Right lobe of liver (tissue), 4 donors: ENCODE data around the gene SLC38A2.

Experiments used
- POLR2A ChIP-seq: fragments of 450-650 bp; IDR thresholded peaks from one replicate; pipeline ENCODE4 v1.6.1; 2017; ENCODE audit warnings: antibody characterized with exemption, mild to moderate bottlenecking
- TF ChIP-seq, protein P1 (sequence below), 4 donors: fragments of 200-600 bp in 3 of 4; fragments of 450-650 bp in 1 of 4; IDR thresholded peaks; one replicate each; pipeline versions ENCODE4 v1.5.1 to v1.8.0; 2016 to 2022; ENCODE audit warnings: antibody characterized with exemption in 4 of 4, mild to moderate bottlenecking in 2 of 4
- donor health status: DM: no; HTN: no; CAD: no.
- donor health status: DM: no; HTN: no; CAD: no.
- donor health status: DM: no; HTN: yes; CAD: no.

DNA sequence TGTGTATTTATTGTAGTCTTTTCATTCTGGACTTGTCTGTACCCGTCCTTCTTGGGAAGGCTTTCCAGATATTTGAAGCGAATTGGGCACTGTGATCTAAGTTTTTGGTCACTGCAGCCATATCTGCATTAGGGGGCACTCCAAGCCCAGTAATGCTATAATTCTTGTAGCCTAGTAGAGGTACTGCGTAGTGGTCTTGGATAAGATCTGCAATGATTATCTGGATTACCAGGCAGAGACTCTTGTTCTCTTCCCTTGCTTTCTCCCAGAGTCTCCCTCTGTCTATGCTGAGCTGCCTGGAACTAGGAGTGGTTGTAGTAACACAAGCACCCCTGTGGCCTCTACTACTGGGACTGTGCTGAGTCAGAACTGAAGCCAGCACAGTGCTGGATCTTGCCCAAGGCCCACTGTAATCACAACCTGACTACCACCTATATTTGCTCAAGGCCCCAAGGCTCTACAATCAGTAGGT lies 30.0 kb downstream of the SLC38A2 start:
- TF ChIP-seq, protein P1, sequence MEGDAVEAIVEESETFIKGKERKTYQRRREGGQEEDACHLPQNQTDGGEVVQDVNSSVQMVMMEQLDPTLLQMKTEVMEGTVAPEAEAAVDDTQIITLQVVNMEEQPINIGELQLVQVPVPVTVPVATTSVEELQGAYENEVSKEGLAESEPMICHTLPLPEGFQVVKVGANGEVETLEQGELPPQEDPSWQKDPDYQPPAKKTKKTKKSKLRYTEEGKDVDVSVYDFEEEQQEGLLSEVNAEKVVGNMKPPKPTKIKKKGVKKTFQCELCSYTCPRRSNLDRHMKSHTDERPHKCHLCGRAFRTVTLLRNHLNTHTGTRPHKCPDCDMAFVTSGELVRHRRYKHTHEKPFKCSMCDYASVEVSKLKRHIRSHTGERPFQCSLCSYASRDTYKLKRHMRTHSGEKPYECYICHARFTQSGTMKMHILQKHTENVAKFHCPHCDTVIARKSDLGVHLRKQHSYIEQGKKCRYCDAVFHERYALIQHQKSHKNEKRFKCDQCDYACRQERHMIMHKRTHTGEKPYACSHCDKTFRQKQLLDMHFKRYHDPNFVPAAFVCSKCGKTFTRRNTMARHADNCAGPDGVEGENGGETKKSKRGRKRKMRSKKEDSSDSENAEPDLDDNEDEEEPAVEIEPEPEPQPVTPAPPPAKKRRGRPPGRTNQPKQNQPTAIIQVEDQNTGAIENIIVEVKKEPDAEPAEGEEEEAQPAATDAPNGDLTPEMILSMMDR (IDR thresholded peaks at IDR 0.05), result peak; percentile 62 to 73 (median 65)
- TF ChIP-seq POLR2A, result no peak
